Fibroblast of mammary gland (primary cell): ENCODE data around the gene GBA2.

Experiments
- DNase-seq: peaks from one replicate; pipeline ENCODE4 v3.0.0-alpha.2; 2010; ENCODE audit warnings: low read depth
- H3K4me3 ChIP-seq: 2 replicates; pipeline ENCODE4 v1.5.1; 2011; ENCODE audit warnings: low read depth, mild to moderate bottlenecking, low read length, moderate library complexity; ENCODE audit not compliant: control insufficient read depth
- TF ChIP-seq, protein P1 (sequence below): conservative IDR thresholded peaks from 2 replicates; pipeline ENCODE4 v1.5.1; 2011; ENCODE audit warnings: low read depth, low read length, inconsistent platforms; ENCODE audit not compliant: control insufficient read depth, insufficient read depth

The GBA2 gene

DNA sequence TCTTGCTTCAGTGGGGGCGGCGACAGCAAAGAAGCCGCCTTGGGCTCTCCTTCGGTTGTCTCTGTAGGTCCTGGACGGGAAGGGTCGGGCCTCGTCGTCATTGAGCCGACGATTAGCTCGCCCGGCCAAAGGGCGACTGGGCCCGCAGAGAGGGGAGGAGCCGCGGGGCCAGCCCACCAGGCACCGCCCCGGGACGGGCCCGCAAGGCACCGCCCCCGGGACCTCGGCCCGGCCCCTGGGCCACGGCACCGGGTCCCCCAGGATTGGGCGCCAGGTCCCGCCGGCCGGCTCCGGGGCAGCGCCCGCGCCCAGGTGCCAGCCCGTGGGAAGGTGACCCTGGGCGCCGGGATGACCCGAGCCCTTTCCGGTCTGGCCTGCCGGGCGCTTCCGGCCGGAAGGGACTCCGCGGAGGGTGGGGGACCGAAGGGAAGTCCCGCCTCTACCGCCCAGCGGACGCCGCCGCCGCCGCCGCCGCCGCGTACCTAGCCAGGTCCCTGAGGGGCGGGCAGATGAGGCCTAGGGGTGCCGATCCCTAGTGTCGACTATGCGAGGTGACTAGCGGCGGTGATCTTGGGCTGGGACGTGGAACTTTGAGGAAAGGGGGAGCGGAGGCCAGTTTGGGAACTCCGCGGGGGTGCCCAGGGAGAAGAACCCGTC is at the start of gene GBA2, which contains the start of gene RGP1:
TSS of gene GBA2 (minus strand) at position 371 of the 657 bp plus-strand sequence. CDS start 524 bp downstream, outside the sequence.
TSS of gene RGP1 (plus strand) at position 430 of the 657 bp plus-strand sequence. CDS start 469 bp downstream, outside the sequence.
- TF ChIP-seq, protein P1, sequence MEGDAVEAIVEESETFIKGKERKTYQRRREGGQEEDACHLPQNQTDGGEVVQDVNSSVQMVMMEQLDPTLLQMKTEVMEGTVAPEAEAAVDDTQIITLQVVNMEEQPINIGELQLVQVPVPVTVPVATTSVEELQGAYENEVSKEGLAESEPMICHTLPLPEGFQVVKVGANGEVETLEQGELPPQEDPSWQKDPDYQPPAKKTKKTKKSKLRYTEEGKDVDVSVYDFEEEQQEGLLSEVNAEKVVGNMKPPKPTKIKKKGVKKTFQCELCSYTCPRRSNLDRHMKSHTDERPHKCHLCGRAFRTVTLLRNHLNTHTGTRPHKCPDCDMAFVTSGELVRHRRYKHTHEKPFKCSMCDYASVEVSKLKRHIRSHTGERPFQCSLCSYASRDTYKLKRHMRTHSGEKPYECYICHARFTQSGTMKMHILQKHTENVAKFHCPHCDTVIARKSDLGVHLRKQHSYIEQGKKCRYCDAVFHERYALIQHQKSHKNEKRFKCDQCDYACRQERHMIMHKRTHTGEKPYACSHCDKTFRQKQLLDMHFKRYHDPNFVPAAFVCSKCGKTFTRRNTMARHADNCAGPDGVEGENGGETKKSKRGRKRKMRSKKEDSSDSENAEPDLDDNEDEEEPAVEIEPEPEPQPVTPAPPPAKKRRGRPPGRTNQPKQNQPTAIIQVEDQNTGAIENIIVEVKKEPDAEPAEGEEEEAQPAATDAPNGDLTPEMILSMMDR: no peak
- DNase-seq: peak; percentile 61

DNA sequence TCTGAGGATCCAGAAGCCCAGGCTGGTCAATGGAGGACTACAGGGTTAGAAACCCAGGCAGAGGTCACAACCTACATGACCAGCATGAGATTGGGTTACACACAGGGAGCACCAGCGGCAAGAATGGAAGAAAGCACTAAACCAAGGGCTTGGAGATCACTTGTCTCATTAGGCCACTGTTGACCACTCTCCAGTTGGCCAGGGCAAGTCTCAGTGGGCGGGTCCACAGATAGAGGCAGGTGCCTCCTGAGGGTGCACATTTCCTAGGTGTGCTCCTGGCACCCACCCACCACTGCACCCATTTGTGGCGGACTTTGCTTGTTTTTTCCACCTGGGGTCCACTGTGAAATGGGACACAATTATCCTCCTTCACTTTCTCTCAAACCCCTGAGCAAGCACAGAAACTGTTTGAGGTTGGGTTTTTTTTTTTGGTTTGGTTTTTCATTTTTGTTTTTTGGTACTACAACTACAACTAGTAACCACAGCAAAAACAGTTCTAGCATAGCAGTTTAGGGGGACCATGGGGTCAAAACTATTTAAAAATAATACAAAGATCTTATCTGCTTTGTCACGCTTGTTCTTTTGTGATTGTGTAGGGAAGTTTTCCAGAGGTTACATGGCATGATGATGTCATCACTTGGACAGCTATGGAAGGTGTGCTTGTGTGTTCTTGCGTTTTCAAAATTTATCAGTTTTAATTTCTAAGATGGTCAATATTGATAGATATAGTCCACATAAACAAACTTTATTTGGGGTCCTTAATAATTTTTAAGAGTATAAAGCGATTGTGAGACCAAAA is 48.5 kb upstream of the GBA2 start:
- no peak for DNase-seq

More for the DNA sequence above, at the start of gene GBA2, which contains the start of gene RGP1:
- H3K4me3 ChIP-seq: peak within 1 kb of the TSS; percentile 83

DNA sequence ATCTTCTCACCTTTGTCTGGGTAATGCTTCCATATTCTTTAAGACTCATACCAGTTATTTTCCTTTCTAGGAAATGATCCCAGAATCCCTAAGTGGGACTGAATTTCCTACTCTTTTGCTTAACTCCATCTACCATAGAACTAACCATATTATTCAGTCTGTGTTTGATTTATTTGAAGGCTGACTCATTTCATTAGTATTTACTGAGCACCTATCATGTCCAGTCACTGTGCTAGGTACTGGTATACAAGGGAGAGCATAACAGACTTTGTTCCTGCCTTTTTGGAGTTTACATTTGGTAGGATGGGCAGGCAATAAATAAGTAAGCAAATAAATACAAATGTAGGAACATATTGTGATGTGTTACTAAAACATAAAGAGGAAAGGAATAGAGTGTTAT is 46.7 kb upstream of the GBA2 start:
- H3K4me3 ChIP-seq: no peak overlapping the region
- no peak for DNase-seq
- TF ChIP-seq, protein P1: no peak

More for the DNA sequence above, 48.5 kb upstream of the GBA2 start:
- no peak overlapping the region for H3K4me3 ChIP-seq
- TF ChIP-seq, protein P1: no peak

DNA sequence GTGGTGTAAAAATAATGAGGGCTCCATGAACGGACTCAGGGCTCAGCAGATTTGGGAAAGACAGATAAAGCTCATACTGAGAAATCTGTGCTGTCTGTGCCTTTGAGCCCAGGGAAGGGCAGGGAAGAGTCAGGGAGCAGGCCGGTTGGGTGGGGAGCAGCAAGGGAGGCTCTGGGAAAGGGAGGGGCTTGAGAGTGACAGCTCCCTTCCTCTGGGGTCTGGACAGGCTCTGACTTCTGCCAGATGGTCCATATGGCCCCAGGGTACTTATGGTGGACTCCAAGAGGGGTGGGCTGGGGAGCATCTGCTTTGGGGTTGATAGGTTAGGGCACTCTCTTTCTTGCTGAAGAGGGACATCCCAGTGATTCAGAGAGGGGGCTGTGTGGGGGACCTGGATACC is 44.4 kb upstream of the GBA2 start:
- TF ChIP-seq, protein P1: no peak
- H3K4me3 ChIP-seq: peak overlapping the region; percentile 57
- DNase-seq: no peak

DNA sequence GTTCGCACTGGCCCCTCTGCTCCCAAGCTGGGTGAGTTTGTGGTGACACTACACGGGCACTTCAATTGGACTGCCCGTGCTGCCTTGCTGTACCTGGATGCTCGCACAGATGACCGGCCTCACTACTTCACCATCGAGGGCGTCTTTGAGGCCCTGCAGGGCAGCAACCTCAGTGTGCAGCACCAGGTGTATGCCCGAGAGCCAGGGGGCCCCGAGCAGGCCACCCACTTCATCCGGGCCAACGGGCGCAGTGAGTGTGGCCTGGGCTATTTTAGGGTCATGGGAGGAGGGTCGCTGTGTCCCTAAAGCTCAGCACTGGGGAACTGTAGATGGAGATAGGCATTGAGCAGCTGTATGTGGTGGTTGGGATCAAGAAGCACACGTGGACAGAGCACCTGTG is 43.8 kb upstream of the GBA2 start:
- DNase-seq: no peak
- TF ChIP-seq, protein P1: no peak
- peak overlapping the region; percentile 57 for H3K4me3 ChIP-seq

DNA sequence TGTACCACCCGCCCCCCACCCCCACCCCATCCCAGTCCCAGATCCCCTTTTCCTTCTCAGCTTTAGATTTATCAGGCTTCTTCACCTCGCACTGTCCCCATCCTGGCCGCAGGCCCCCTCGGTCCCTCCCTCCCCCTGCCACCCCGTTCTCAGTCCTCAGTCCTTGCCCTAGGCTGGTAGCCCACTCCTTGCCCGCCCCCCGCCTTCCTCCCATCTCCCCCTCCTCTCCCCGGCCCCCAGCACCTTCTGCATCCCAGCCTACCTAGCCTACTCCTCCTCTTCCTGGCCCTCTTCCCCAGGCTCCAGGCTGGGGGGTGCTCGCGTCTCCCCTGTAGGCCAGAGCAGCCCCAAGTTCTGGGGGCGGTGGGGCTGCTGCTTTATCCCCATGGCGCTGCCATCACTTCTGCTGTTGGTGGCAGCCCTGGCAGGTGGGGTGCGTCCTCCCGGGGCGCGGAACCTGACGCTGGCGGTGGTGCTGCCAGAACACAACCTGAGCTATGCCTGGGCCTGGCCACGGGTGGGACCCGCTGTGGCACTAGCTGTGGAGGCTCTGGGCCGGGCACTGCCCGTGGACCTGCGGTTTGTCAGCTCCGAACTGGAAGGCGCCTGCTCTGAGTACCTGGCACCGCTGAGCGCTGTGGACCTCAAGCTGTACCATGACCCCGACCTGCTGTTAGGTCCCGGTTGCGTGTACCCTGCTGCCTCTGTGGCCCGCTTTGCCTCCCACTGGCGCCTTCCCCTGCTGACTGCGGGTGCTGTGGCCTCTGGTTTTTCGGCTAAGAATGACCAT is 43.2 kb upstream of the GBA2 start:
- H3K4me3 ChIP-seq: peak overlapping the region; percentile 57
- no peak for DNase-seq
- TF ChIP-seq, protein P1: no peak
